Trophoblast cell (in vitro differentiated cells and primary cell): ENCODE data around the gene FLACC1.

Experiments used
- DNase-seq, 2 donors: peaks; one replicate each; pipeline ENCODE4 v3.0.0-alpha.2; 2016
- H2AFZ ChIP-seq: 2 replicates; pipeline ENCODE4 v1.6.1; 2013; ENCODE audit warnings: low read length, moderate library complexity, mild to moderate bottlenecking; ENCODE audit not compliant: insufficient read depth, poor library complexity
- H2AK5ac ChIP-seq: 2 replicates; pipeline ENCODE4 v1.6.1; 2013; ENCODE audit warnings: mild to moderate bottlenecking, low read length
- H2BK120ac ChIP-seq: 2 replicates; pipeline ENCODE4 v1.6.1; 2013; ENCODE audit warnings: low read length, mild to moderate bottlenecking, moderate library complexity; ENCODE audit not compliant: insufficient read depth, poor library complexity
- H2BK12ac ChIP-seq: 2 replicates; pipeline ENCODE4 v1.6.1; 2013; ENCODE audit warnings: mild to moderate bottlenecking, low read length, moderate library complexity
- H2BK5ac ChIP-seq: 2 replicates; pipeline ENCODE4 v1.6.1; 2013; ENCODE audit warnings: low read length, low read depth, moderate library complexity, mild to moderate bottlenecking; ENCODE audit not compliant: poor library complexity
- H3K14ac ChIP-seq: 2 replicates; pipeline ENCODE4 v1.6.1; 2013; ENCODE audit warnings: mild to moderate bottlenecking, low read length
- H3K18ac ChIP-seq: 2 replicates; pipeline ENCODE4 v1.6.1; 2013; ENCODE audit warnings: mild to moderate bottlenecking, low read length
- H3K23ac ChIP-seq: 2 replicates; pipeline ENCODE4 v1.6.1; 2013; ENCODE audit warnings: low read length
- H3K27ac ChIP-seq: 2 replicates; pipeline ENCODE4 v1.5.1; 2013; ENCODE audit warnings: low read depth, mild to moderate bottlenecking, inconsistent platforms, low read length, moderate library complexity
- H3K27me3 ChIP-seq: 2 replicates; pipeline ENCODE4 v1.6.1; 2013; ENCODE audit warnings: inconsistent platforms, mild to moderate bottlenecking, low read length, moderate library complexity; ENCODE audit not compliant: insufficient read depth
- H3K36me3 ChIP-seq, 2 experiments: 1 replicate in 1 of 2; 2 replicates in 1 of 2; pipeline ENCODE4 v1.6.1; 2013; ENCODE audit warnings: low read length in 2 of 2, mild to moderate bottlenecking in 2 of 2, moderate library complexity in 1 of 2; ENCODE audit not compliant: insufficient read depth in 2 of 2, control insufficient read depth in 1 of 2
- H3K4ac ChIP-seq: 2 replicates; pipeline ENCODE4 v1.6.1; 2013; ENCODE audit warnings: low read depth, mild to moderate bottlenecking, low read length, moderate library complexity
- H3K4me1 ChIP-seq, 2 experiments: 1 replicate in 1 of 2; 2 replicates in 1 of 2; pipeline ENCODE4 v1.6.1; 2013; ENCODE audit warnings: low read length in 2 of 2, mild to moderate bottlenecking in 2 of 2, moderate library complexity in 1 of 2; ENCODE audit not compliant: insufficient read depth in 2 of 2, control insufficient read depth in 1 of 2
- H3K4me2 ChIP-seq: 2 replicates; pipeline ENCODE4 v1.6.1; 2013; ENCODE audit warnings: inconsistent platforms, mild to moderate bottlenecking, low read length, moderate library complexity
- H3K4me3 ChIP-seq: 2 replicates; pipeline ENCODE4 v1.5.1; 2013; ENCODE audit warnings: mild to moderate bottlenecking, low read depth, low read length, inconsistent platforms
- H3K79me1 ChIP-seq: one replicate; pipeline ENCODE4 v1.6.1; 2013; ENCODE audit warnings: low read length
- H3K79me2 ChIP-seq: 2 replicates; pipeline ENCODE4 v1.6.1; 2013; ENCODE audit warnings: low read length, mild to moderate bottlenecking; ENCODE audit not compliant: control insufficient read depth, insufficient read depth, poor library complexity
- H3K9ac ChIP-seq: 2 replicates; pipeline ENCODE4 v1.6.1; 2013; ENCODE audit warnings: mild to moderate bottlenecking, low read length
- H3K9me3 ChIP-seq: 2 replicates; pipeline ENCODE4 v1.6.1; 2013; ENCODE audit warnings: low read depth, mild to moderate bottlenecking, control low read depth, inconsistent platforms, low read length; ENCODE audit not compliant: insufficient read depth
- H4K12ac ChIP-seq: 2 replicates; pipeline ENCODE4 v1.6.1; 2013; ENCODE audit warnings: low read depth, mild to moderate bottlenecking, low read length, moderate library complexity
- H4K8ac ChIP-seq: 2 replicates; pipeline ENCODE4 v1.6.1; 2013; ENCODE audit warnings: low read depth, mild to moderate bottlenecking, low read length, moderate library complexity
- H4K91ac ChIP-seq: one replicate; pipeline ENCODE4 v1.6.1; 2013; ENCODE audit warnings: low read depth, mild to moderate bottlenecking, low read length, moderate library complexity
- WGBS: extraction: QIAGEN DNeasy Blood & Tissue Kit; methylation state at CpG from one replicate; pipeline ENCODE4 v1.1.7; 2013; ENCODE audit warnings: missing lambda C conversion rate; ENCODE audit not compliant: insufficient read length, insufficient coverage; ENCODE audit errors: extremely low coverage; 5-methylcytosine and 5-hydroxymethylcytosine counted together

FLACC1 gene

DNA sequence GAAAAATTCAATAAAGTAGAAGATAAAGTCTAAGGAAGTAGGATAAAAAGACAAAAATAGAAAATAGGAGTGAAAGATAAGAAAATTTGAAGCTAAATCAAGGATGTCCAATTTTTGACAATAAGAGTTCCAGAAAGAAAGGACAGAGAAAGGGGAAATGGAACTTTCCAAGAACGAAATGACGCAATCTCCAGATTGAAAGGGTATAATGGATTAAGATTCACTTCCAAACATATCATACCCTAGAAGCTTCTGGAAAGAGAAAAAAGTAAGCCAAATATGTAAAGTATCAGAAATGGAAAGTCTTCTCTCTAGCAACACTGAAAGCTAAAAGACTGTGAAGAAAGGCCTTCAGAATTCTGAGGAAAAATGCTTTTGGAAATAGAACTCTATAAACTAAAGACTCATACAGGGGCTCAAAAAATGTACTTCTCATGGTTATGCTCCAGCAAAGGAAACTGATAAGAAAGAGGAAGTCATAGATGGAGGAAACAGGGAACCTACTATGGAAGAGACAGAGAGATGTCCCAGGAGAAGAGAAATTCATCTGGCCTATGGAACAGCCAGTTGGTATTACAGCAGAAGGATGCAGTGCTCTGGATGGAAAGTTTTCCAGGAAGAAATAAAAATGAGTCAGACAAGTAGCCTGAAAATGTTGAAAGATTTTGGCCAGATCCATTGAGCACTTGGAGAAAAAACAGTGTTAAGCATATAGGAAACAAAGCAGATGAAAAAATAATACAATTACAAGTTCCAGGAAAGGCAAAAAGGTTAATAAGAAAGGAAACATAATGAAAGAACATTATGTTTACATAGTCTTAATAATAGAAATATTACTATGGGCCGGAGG lies 76.7 kb downstream of the FLACC1 start:
- H2BK120ac ChIP-seq, result no peak overlapping the region
- no peak overlapping the region for H2BK12ac ChIP-seq
- H3K36me3 ChIP-seq, result peaks cover 0 to 1% of the 10 kb centered on the region in 2 experiments
- no peaks in the 10 kb centered on the region for H3K27me3 ChIP-seq
- H3K79me1 ChIP-seq, result no peaks in the 10 kb centered on the region
- H3K27ac ChIP-seq, result no peak overlapping the region
- no peaks in the 10 kb centered on the region for H3K4me1 ChIP-seq
- no peak overlapping the region for H3K14ac ChIP-seq
- no peak overlapping the region for H3K4me2 ChIP-seq
- WGBS, result no CpG with 5 or more reads among the region's 3 CpGs
- no peak overlapping the region for H2BK5ac ChIP-seq
- no peak overlapping the region for H3K4me3 ChIP-seq
- H4K91ac ChIP-seq, result no peak overlapping the region
- H3K4ac ChIP-seq, result no peak overlapping the region
- H3K79me2 ChIP-seq, result no peaks in the 10 kb centered on the region
- H4K12ac ChIP-seq, result no peak overlapping the region
- H2AFZ ChIP-seq, result no peak overlapping the region
- H3K9me3 ChIP-seq, result no peaks in the 10 kb centered on the region
- H3K9ac ChIP-seq, result no peak overlapping the region
- H3K23ac ChIP-seq, result no peak overlapping the region
- no peak overlapping the region for H4K8ac ChIP-seq
- no peak for DNase-seq
- H3K18ac ChIP-seq, result no peak overlapping the region
- H2AK5ac ChIP-seq, result no peak overlapping the region

DNA sequence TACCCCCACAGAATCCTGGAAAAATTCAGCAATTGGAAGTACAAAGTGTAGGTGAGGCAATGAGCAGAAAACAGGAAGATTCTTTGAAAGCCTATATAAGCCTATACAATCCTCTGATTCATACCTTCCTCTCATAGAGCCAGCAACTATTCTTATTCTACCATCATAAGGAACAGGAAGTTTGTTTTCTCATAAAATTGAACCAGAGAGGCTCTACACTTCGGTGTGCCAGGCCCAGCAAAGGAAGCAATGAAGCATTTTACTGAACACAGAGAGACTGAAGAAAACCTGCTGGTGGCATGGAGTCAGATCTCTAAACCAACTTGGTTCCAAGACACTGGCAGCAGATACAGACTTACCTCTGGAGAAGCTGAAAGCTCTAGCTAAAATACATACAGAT lies 78.1 kb downstream of the FLACC1 start:
- no peak overlapping the region for H4K8ac ChIP-seq

DNA sequence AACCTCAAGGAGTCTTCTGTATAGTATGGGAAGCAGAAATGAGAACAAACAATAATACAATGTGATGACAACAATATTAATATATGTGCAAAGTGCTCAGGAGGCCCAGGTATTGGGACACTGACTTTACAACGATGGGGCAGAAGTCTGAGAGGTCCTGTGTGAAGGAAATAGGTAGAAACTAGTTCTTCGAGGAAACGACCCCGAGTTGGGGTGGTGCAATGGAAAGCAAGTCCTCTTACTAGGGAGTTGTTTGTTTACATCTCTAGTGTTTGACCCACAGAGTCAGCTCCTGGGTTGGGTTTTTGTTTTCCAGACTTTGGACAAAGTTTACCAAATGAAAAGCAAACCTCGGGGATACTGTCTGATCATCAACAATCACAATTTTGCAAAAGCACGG lies 80.6 kb downstream of the FLACC1 start:
- H3K79me2 ChIP-seq, result no peaks in the 10 kb centered on the region
- H4K8ac ChIP-seq, result no peak overlapping the region
- H3K4me3 ChIP-seq, result no peak overlapping the region
- H4K91ac ChIP-seq, result no peak overlapping the region
- H2BK120ac ChIP-seq, result no peak overlapping the region
- no peak overlapping the region for H3K27ac ChIP-seq
- H3K27me3 ChIP-seq, result no peaks in the 10 kb centered on the region
- no peaks in the 10 kb centered on the region for H3K79me1 ChIP-seq
- no peak overlapping the region for H3K9ac ChIP-seq
- H2AK5ac ChIP-seq, result no peak overlapping the region
- no peak overlapping the region for H2AFZ ChIP-seq
- no peaks in the 10 kb centered on the region for H3K9me3 ChIP-seq
- no peaks in the 10 kb centered on the region for H3K4me1 ChIP-seq
- no peak overlapping the region for H2BK5ac ChIP-seq
- no peak overlapping the region for H3K18ac ChIP-seq
- no peak for DNase-seq
- no peak overlapping the region for H2BK12ac ChIP-seq
- WGBS, result no CpG with 5 or more reads among the region's 6 CpGs
- H3K4me2 ChIP-seq, result no peak overlapping the region
- no peak overlapping the region for H3K23ac ChIP-seq
- H3K14ac ChIP-seq, result no peak overlapping the region
- no peak overlapping the region for H4K12ac ChIP-seq
- H3K36me3 ChIP-seq, result no peaks in the 10 kb centered on the region
- no peak overlapping the region for H3K4ac ChIP-seq

More for the DNA sequence above, 78.1 kb downstream of the FLACC1 start:
- no peak overlapping the region for H3K4me2 ChIP-seq
- no peak overlapping the region for H2AFZ ChIP-seq
- no CpG with 5 or more reads among the region's 1 CpG for WGBS
- H3K14ac ChIP-seq, result no peak overlapping the region
- no peaks in the 10 kb centered on the region for H3K9me3 ChIP-seq
- no peaks in the 10 kb centered on the region for H3K79me2 ChIP-seq
- no peak overlapping the region for H3K27ac ChIP-seq
- H3K36me3 ChIP-seq, result no peaks in the 10 kb centered on the region
- H3K27me3 ChIP-seq, result no peaks in the 10 kb centered on the region
- no peak overlapping the region for H4K12ac ChIP-seq
- H3K79me1 ChIP-seq, result no peaks in the 10 kb centered on the region
- no peak for DNase-seq
- no peak overlapping the region for H2BK120ac ChIP-seq
- no peak overlapping the region for H3K9ac ChIP-seq
- no peak overlapping the region for H2AK5ac ChIP-seq
- H3K23ac ChIP-seq, result no peak overlapping the region
- H3K4ac ChIP-seq, result no peak overlapping the region
- H2BK5ac ChIP-seq, result no peak overlapping the region
- H4K91ac ChIP-seq, result no peak overlapping the region
- no peak overlapping the region for H2BK12ac ChIP-seq
- H3K18ac ChIP-seq, result no peak overlapping the region
- H3K4me1 ChIP-seq, result no peaks in the 10 kb centered on the region
- H3K4me3 ChIP-seq, result no peak overlapping the region

DNA sequence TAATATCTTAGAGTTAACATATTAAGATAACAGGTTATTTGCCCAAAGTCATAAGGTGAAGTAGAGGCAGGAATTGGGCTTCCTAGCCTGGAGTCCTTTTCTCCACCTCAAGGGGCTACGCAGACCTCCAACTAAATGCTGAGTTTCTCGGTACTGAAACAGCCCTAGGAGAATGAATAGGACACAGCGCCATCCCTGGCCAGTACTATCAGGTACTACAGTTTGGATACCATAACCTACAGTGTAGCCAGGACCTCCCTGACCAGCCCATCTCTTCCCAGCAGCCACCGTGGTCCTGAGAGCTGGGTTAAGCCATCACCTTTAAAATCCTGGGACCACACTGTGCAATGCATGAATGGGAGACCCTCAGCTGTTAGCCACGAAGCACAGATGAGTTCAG lies 81.2 kb downstream of the FLACC1 start:
- no peaks in the 10 kb centered on the region for H3K27me3 ChIP-seq
- no peak overlapping the region for H3K4me2 ChIP-seq
- no peak overlapping the region for H2AK5ac ChIP-seq
- no peak overlapping the region for H3K9ac ChIP-seq
- no peak overlapping the region for H3K4me3 ChIP-seq
- no peaks in the 10 kb centered on the region for H3K4me1 ChIP-seq
- no peaks in the 10 kb centered on the region for H3K9me3 ChIP-seq
- no peak overlapping the region for H2BK120ac ChIP-seq
- H3K79me1 ChIP-seq, result no peaks in the 10 kb centered on the region
- no peak overlapping the region for H2AFZ ChIP-seq
- no peak overlapping the region for H3K23ac ChIP-seq
- H4K8ac ChIP-seq, result no peak overlapping the region
- DNase-seq, result no peak
- H3K79me2 ChIP-seq, result no peaks in the 10 kb centered on the region
- H3K14ac ChIP-seq, result no peak overlapping the region
- no peak overlapping the region for H3K4ac ChIP-seq
- no peak overlapping the region for H4K91ac ChIP-seq
- no CpG with 5 or more reads among the region's 5 CpGs for WGBS
- no peak overlapping the region for H3K18ac ChIP-seq
- H2BK12ac ChIP-seq, result no peak overlapping the region
- H3K36me3 ChIP-seq, result no peaks in the 10 kb centered on the region
- no peak overlapping the region for H4K12ac ChIP-seq
- H2BK5ac ChIP-seq, result no peak overlapping the region
- no peak overlapping the region for H3K27ac ChIP-seq
